Prostate gland (tissue), 2 donors: Measurements from ENCODE around the gene DCP1A. TPM values are rescaled to one million over a fixed set of nuclear protein-coding genes. Genes with fewer than 3 reads are reported as not detected.
A peak's percentile ranks its signal among the peaks of the same experiment; 100 is the strongest.

Source experiments
- DNase-seq: peaks from one replicate; pipeline ENCODE4 v3.0.0-alpha.2; 2019; ENCODE audit warnings: low spot score
- H3K27ac ChIP-seq, 2 donors: fragments of 200-600 bp; sonication (generic); 2 replicates each; pipeline ENCODE4 v1.5.1; 2017 to 2019
- H3K27me3 ChIP-seq: fragments of 200-600 bp; sonication (generic); replicated peaks from 2 replicates; pipeline ENCODE4 v1.5.1; 2019; ENCODE audit not compliant: insufficient read depth
- H3K36me3 ChIP-seq, 2 donors: fragments of 200-600 bp; sonication (generic); 1 replicate in 1 of 2; 2 replicates in 1 of 2; pipeline versions ENCODE4 v1.5.1 to v1.8.1; 2017 to 2019
- H3K4me1 ChIP-seq: fragments of 200-600 bp; sonication (generic); replicated peaks from 2 replicates; pipeline ENCODE4 v1.5.1; 2019
- H3K4me3 ChIP-seq, 2 donors: fragments of 200-600 bp; sonication (generic); 2 replicates each; pipeline ENCODE4 v1.5.1; 2017 to 2019
- H3K9me3 ChIP-seq: fragments of 200-600 bp; sonication (generic); 2 replicates; pipeline ENCODE4 v1.5.1; 2017
- POLR2A ChIP-seq: fragments of 450-650 bp; IDR thresholded peaks from one replicate; pipeline ENCODE4 v1.6.1; 2016; ENCODE audit warnings: antibody characterized with exemption, mild to moderate bottlenecking
- POLR2AphosphoS5 ChIP-seq: sonication (generic); formaldehyde crosslinking; IDR thresholded peaks from one replicate; pipeline ENCODE4 v1.6.1; 2017; ENCODE audit warnings: antibody characterized with exemption
- WGBS: methylation state at CpG from one replicate; pipeline ENCODE4 v1.1.5; 2018; 5-methylcytosine and 5-hydroxymethylcytosine counted together
- intact Hi-C: fragments of 100-400 bp; cut with DNase I; formaldehyde crosslinking; loops from one replicate; pipeline ENCODE4 v1.14.2; 2022
- total RNA-seq, 2 donors: library from RNA; depleted of rRNA; stranded (reverse); fragments of >200 nt; gene quantifications; one replicate each; pipeline ENCODE4 v1.1.0, GENCODE V29; 2016
- TF ChIP-seq, protein P1 (sequence below), 4 experiments: fragments of 200-600 bp in 2 of 4; fragments of 450-650 bp in 2 of 4; sonication (generic) in 2 of 4; IDR thresholded peaks; 1 replicate in 3 of 4; 2 replicates in 1 of 4; pipeline ENCODE4 v1.5.1; 2016 to 2019; ENCODE audit warnings: antibody characterized with exemption in 4 of 4, mild to moderate bottlenecking in 2 of 4, moderate library complexity in 2 of 4

DCP1A gene
- total RNA-seq, 2 donors from 2014 or later: 13.0 to 33.0 TPM

DNA sequence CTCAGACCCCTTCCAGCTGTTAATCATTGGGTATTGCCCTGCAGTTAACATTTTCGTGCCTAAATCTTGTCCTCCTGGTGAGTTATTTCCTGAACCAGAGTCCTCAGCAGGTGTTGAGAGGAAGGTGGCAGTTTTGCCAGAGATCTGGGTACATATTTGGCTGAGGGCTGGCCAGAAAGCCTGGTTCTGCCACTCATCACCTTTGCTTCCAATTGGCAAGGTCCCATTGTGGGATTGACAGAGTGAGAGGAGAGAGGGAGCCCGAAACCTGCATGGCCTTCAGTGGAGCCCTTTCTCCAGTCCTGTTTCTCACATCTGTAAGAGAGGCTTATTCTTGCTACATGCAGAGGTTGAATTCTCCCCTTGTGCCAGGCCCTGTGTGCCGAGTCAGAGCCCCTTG lies 82.6 kb downstream of the DCP1A start:
- intact Hi-C loops: no loop called here
- no peaks in the 10 kb centered on the region for H3K36me3 ChIP-seq
- no peaks in the 10 kb centered on the region for H3K9me3 ChIP-seq
- H3K27ac ChIP-seq: peak overlapping the region in 1 of 2 donors; percentile 15
- peaks cover 3% of the 10 kb centered on the region for H3K4me1 ChIP-seq
- H3K27me3 ChIP-seq: no peaks in the 10 kb centered on the region
- peak; percentile 73 for TF ChIP-seq POLR2AphosphoS5
- no peak for TF ChIP-seq POLR2A
- TF ChIP-seq, protein P1, sequence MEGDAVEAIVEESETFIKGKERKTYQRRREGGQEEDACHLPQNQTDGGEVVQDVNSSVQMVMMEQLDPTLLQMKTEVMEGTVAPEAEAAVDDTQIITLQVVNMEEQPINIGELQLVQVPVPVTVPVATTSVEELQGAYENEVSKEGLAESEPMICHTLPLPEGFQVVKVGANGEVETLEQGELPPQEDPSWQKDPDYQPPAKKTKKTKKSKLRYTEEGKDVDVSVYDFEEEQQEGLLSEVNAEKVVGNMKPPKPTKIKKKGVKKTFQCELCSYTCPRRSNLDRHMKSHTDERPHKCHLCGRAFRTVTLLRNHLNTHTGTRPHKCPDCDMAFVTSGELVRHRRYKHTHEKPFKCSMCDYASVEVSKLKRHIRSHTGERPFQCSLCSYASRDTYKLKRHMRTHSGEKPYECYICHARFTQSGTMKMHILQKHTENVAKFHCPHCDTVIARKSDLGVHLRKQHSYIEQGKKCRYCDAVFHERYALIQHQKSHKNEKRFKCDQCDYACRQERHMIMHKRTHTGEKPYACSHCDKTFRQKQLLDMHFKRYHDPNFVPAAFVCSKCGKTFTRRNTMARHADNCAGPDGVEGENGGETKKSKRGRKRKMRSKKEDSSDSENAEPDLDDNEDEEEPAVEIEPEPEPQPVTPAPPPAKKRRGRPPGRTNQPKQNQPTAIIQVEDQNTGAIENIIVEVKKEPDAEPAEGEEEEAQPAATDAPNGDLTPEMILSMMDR (IDR thresholded peaks at IDR 0.05): no peak
- no peak overlapping the region for H3K4me3 ChIP-seq
- peak; percentile 73 for DNase-seq
- WGBS: 50% methylated on average over 3 of the region's 3 CpGs

DNA sequence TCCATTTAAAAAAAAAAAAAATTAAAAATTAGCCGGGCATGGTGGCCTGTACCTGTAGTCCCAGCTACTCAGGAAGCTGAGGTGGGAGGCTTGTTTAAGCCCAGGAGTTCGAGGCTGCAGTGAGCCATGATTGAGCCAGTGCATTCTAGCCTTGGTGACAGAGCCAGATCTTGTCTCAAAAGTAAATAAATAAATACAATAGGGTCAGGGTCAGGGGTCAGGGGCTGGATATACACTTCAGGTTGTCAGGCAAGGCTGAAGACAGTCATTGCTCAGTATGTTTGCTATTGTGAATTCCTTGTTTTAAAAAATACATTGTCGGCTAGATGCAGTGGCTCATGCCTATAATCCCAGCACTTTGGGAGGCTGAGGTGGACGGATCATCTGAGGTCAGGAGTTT lies 83.4 kb downstream of the DCP1A start:
- Histone ChIP-seq H3K9me3 (no peaks in the 10 kb centered on the region), H3K36me3 (no peaks in the 10 kb centered on the region), H3K27me3 (no peaks in the 10 kb centered on the region), H3K4me1 (no peaks in the 10 kb centered on the region), H3K4me3 (no peak overlapping the region), H3K27ac (no peak overlapping the region)
- no peak for DNase-seq
- intact Hi-C loops: no loop called here
- TF ChIP-seq, protein P1 (IDR thresholded peaks at IDR 0.05): no peak
- TF ChIP-seq POLR2AphosphoS5 (no peak), POLR2A (no peak)
- WGBS: 96% methylated on average over 4 of the region's 4 CpGs

DNA sequence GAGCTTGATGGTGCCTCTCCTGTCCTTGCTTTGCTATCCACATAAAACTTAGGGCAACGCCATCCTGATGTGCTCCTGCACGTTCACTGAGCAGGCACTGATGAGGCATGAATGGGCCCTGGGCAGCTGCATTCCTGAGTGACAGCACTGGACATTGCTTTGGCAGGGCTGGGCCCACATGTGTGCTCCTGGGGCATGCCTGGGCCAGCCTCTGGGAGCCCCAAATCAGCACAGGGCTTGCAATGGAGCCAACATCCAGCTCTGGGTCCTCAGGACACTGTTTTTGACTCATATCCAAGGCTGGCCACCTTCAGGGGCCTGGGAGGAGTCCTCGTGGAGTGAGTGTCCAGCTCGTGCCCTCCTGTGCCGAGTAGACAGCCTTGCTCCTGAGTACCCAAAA lies 85.6 kb downstream of the DCP1A start:
- whole genome bisulfite sequencing: 57% methylated on average over 5 of the region's 5 CpGs
- TF ChIP-seq, protein P1 (IDR thresholded peaks at IDR 0.05): no peak
- TF ChIP-seq POLR2AphosphoS5: no peak
- no peak overlapping the region for H3K27ac ChIP-seq
- no peaks in the 10 kb centered on the region for H3K36me3 ChIP-seq
- H3K9me3 ChIP-seq: no peaks in the 10 kb centered on the region
- no peak overlapping the region for H3K4me3 ChIP-seq
- intact Hi-C loops: no loop called here
- H3K4me1 ChIP-seq: no peaks in the 10 kb centered on the region
- no peaks in the 10 kb centered on the region for H3K27me3 ChIP-seq
- no peak for DNase-seq

DNA sequence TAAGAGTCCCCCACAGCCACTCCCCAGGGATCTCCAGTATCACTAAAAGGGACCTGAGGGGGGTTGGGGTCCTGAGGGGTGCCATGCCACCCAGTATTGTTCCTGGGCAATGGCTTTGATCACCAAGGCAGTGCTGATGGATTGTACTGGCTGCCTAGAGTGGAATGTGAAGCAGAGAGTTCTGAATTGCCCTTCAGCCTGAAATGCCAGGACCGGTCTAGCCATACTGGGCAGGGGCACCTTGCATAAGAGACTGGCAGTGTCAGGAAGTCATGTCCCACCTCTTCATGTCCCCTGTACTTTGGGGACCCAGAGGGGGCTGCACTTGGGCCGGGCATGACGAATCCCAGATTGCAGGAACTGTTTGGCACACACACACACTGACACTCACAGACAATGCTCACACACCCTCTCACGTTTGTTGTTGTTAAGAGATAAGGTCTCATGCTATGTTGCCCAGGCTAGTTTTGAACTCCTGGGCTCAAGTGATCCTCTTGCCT lies 87.0 kb downstream of the DCP1A start:
- no peak overlapping the region for H3K4me3 ChIP-seq
- WGBS: 76% methylated on average over 4 of the region's 4 CpGs
- no peaks in the 10 kb centered on the region for H3K4me1 ChIP-seq
- TF ChIP-seq POLR2AphosphoS5: no peak
- TF ChIP-seq, protein P1 (IDR thresholded peaks at IDR 0.05): no peak
- no peak overlapping the region for H3K27ac ChIP-seq
- H3K9me3 ChIP-seq: no peaks in the 10 kb centered on the region
- intact Hi-C loops: no loop called here
- H3K36me3 ChIP-seq: no peaks in the 10 kb centered on the region
- no peak for DNase-seq
- H3K27me3 ChIP-seq: no peaks in the 10 kb centered on the region

DNA sequence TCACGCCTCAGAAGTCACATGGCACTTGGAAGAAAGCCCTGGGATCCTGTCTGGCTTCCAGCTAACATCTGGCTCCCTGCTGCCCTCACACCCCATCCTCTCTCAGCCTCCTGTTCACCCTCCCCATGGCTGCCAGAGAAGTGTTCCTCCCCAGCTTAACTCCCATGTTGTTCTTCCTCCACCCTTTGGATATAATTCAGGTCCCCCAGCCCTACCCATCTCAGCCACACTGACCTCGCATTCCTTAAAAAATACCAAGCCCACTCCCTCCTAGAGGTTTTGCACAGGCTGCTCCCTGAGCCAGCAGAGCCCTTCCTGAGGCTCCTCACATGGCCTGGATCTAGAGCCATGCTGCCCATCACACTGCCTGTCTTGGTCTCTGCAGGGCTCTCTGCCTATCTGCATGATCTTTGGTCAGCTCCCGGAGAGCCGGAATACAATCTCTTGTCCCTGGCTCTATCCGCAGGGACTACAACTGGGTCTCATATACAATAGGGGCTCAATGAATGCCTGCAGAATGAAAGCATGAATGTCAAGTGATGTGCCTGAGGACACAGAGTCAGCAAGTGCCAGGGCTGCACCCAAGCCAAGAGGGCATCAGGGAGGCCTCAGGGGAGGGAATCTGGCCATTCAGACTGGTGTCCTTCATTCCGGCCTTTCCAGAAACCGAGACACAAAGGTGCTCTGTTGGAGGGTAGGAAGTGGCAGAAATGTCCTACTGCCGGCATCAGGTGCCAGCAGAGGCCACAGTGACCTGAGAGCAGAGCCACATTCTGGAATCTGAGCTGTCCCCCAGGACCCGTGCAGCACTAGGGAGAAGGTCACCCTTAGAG lies 87.7 kb downstream of the DCP1A start:
- Histone ChIP-seq H3K36me3 (no peaks in the 10 kb centered on the region), H3K9me3 (no peaks in the 10 kb centered on the region), H3K27me3 (no peaks in the 10 kb centered on the region), H3K4me3 (no peak overlapping the region), H3K4me1 (no peaks in the 10 kb centered on the region), H3K27ac (no peak overlapping the region)
- DNase-seq: no peak
- TF ChIP-seq POLR2A (no peak), POLR2AphosphoS5 (no peak)
- TF ChIP-seq, protein P1 (IDR thresholded peaks at IDR 0.05): no peak
- WGBS: 74% methylated on average over 9 of the region's 9 CpGs
- intact Hi-C loops: no loop called here
